GM23338 (cell line): ENCODE results near the gene VSTM2L. TPM values are rescaled to one million over a fixed set of nuclear protein-coding genes. Genes with fewer than 3 reads are reported as not detected.

Source experiments
- ATAC-seq: fragments of 200-7000 bp; cut with Tn5 transposase; 3 replicates; pipeline ENCODE4 v1.9.1; 2020
- DNase-seq: peaks from one replicate; pipeline ENCODE4 v3.0.0-alpha.2; 2015; ENCODE audit warnings: low spot score
- H2AFZ ChIP-seq: fragments of 200-600 bp; sonication (generic); 2 replicates; pipeline ENCODE4 v1.8.0; 2016; ENCODE audit warnings: antibody characterized with exemption, mild to moderate bottlenecking, moderate library complexity
- H3F3A ChIP-seq: fragments of 200-600 bp; sonication (generic); replicated peaks from 2 replicates; pipeline ENCODE4 v1.8.0; 2017; ENCODE audit warnings: antibody characterized with exemption, mixed run types, low read depth
- H3K27ac ChIP-seq: fragments of 200-600 bp; sonication (generic); 2 replicates; pipeline ENCODE4 v1.6.1; 2016; ENCODE audit warnings: low read depth
- H3K27me3 ChIP-seq: fragments of 200-600 bp; sonication (generic); 2 replicates; pipeline ENCODE4 v1.8.0; 2016; ENCODE audit warnings: mild to moderate bottlenecking, mixed run types, moderate library complexity; ENCODE audit not compliant: insufficient read depth
- H3K36me3 ChIP-seq: fragments of 200-600 bp; sonication (generic); 2 replicates; pipeline ENCODE4 v1.8.0; 2016; ENCODE audit warnings: mild to moderate bottlenecking; ENCODE audit not compliant: insufficient read depth
- H3K4me1 ChIP-seq: fragments of 200-600 bp; sonication (generic); 2 replicates; pipeline ENCODE4 v1.8.0; 2016; ENCODE audit warnings: mild to moderate bottlenecking, moderate library complexity; ENCODE audit not compliant: insufficient read depth
- H3K4me2 ChIP-seq: fragments of 200-600 bp; sonication (generic); 2 replicates; pipeline ENCODE4 v1.7.1; 2017; ENCODE audit warnings: mixed run types
- H3K4me3 ChIP-seq: fragments of 200-600 bp; sonication (generic); 2 replicates; pipeline ENCODE4 v1.6.1; 2016; ENCODE audit warnings: mixed run types
- H3K79me2 ChIP-seq: fragments of 200-600 bp; sonication (generic); replicated peaks from 2 replicates; pipeline ENCODE4 v1.8.0; 2017; ENCODE audit warnings: mild to moderate bottlenecking; ENCODE audit not compliant: insufficient read depth
- H3K9me2 ChIP-seq: fragments of 200-600 bp; sonication (generic); 2 replicates; pipeline ENCODE4 v1.8.0; 2017; ENCODE audit not compliant: insufficient read depth
- H4K20me1 ChIP-seq: fragments of 200-600 bp; sonication (generic); replicated peaks from 2 replicates; pipeline ENCODE4 v1.8.0; 2017; ENCODE audit warnings: mild to moderate bottlenecking; ENCODE audit not compliant: insufficient read depth
- H3K27ac Mint-ChIP-seq: 2 replicates; pipeline ENCODE4 v1.8.0; 2020; ENCODE audit warnings: inconsistent platforms, mild to moderate bottlenecking, moderate library complexity, mixed read lengths
- H3K27me3 Mint-ChIP-seq: 3 replicates; pipeline ENCODE4 v1.8.0; 2022; ENCODE audit warnings: low read depth, mild to moderate bottlenecking, moderate library complexity, mixed read lengths, inconsistent platforms; ENCODE audit not compliant: insufficient read depth, poor library complexity
- H3K36me3 Mint-ChIP-seq: 3 replicates; pipeline ENCODE4 v1.8.0; 2021; ENCODE audit warnings: low read depth, mild to moderate bottlenecking, inconsistent platforms, moderate library complexity, mixed read lengths
- H3K4me1 Mint-ChIP-seq: 3 replicates; pipeline ENCODE4 v1.8.0; 2020; ENCODE audit warnings: mild to moderate bottlenecking, inconsistent platforms, mixed read lengths
- H3K4me3 Mint-ChIP-seq: 3 replicates; pipeline ENCODE4 v1.8.0; 2021; ENCODE audit warnings: moderate library complexity, mild to moderate bottlenecking, inconsistent platforms, mixed read lengths
- H3K9me3 Mint-ChIP-seq: 3 replicates; pipeline ENCODE4 v1.8.0; 2020; ENCODE audit warnings: moderate library complexity, mild to moderate bottlenecking, inconsistent platforms, mixed read lengths
- CTCF ChIP-seq, 2 experiments: fragments of 200-600 bp in 1 of 2; sonication (generic) in 1 of 2; conservative IDR thresholded peaks; 2 replicates each; pipeline versions ENCODE4 v1.5.1 to v1.6.1; 2016 to 2017; ENCODE audit warnings: antibody characterized with exemption in 2 of 2, low read depth in 2 of 2, mild to moderate bottlenecking in 2 of 2, moderate library complexity in 1 of 2
- EZH2phosphoT487 ChIP-seq: fragments of 200-600 bp; sonication (generic); IDR thresholded peaks from one replicate; pipeline ENCODE4 v1.8.1; 2018; ENCODE audit warnings: antibody characterized with exemption; ENCODE audit not compliant: unreplicated experiment
- NANOG ChIP-seq: IDR thresholded peaks from 2 replicates; pipeline ENCODE4 v1.6.1; 2016; ENCODE audit warnings: antibody characterized with exemption, borderline replicate concordance
- POLR2AphosphoS5 ChIP-seq: IDR thresholded peaks from 2 replicates; pipeline ENCODE4 v1.6.1; 2016; ENCODE audit warnings: antibody characterized with exemption, low read depth
- ZNF114 ChIP-seq: fragments of 250-450 bp; sonication (Bioruptor Pico); IDR thresholded peaks from 2 replicates; pipeline ENCODE4 v1.5.0; 2020; ENCODE audit warnings: mild to moderate bottlenecking, moderate library complexity
- ZNF331 ChIP-seq: fragments of 250-450 bp; sonication (Bioruptor Pico); IDR thresholded peaks from 2 replicates; pipeline ENCODE4 v1.5.0; 2020; ENCODE audit warnings: low read depth, mild to moderate bottlenecking, moderate library complexity
- ZNF462 ChIP-seq: fragments of 250-450 bp; sonication (Bioruptor Pico); IDR thresholded peaks from 2 replicates; pipeline ENCODE4 v1.5.0; 2020; ENCODE audit warnings: mild to moderate bottlenecking, moderate library complexity
- polyA plus RNA-seq: library from polyadenylated mRNA; unstranded; fragments of >200 nt; fragmentation: Nextera tagmentation; extraction: Ambion mirVana; gene quantifications from 2 replicates; pipeline ENCODE4 v1.2.1, GENCODE V29; 2016
- total RNA-seq: library from RNA; depleted of rRNA; stranded (reverse); fragments of >200 nt; shearing (Covaris generic); gene quantifications from 2 replicates; pipeline ENCODE4 v1.2.3, GENCODE V29; 2014
- TF ChIP-seq, protein P1 (sequence below): IDR thresholded peaks from 2 replicates; pipeline ENCODE4 v1.6.1; 2016; ENCODE audit warnings: antibody characterized with exemption

Gene VSTM2L
- total and polyA plus RNA-seq, 2 experiments from 2014 or later: 0.60 to 1.9 TPM

- Histone ChIP-seq H2AFZ (no peak overlapping the region), H3K4me3 (no peak overlapping the region), H3K36me3 (peaks cover 7% of the 10 kb centered on the region; the same call in 1 of the 2 replicates), H3F3A (no peaks in the 10 kb centered on the region), H3K79me2 (no peaks in the 10 kb centered on the region), H3K27ac (no peak overlapping the region), H3K27me3 (no peaks in the 10 kb centered on the region), H3K4me1 (peaks cover 5% of the 10 kb centered on the region; the same call in 1 of the 2 replicates), H3K9me2 (no peaks in the 10 kb centered on the region), H3K4me2 (no peak overlapping the region), H4K20me1 (peaks cover 8% of the 10 kb centered on the region)
- peaks cover 11% of the 10 kb centered on the region for H3K4me1 Mint-ChIP-seq
- H3K4me3 Mint-ChIP-seq: no peak overlapping the region
- H3K27ac Mint-ChIP-seq: no peak overlapping the region
- H3K36me3 Mint-ChIP-seq: peaks cover 24% of the 10 kb centered on the region
- H3K27me3 Mint-ChIP-seq: peaks cover 3% of the 10 kb centered on the region
- no peaks in the 10 kb centered on the region; the same call in 2 of the 3 replicates for H3K9me3 Mint-ChIP-seq
- TF ChIP-seq CTCF (conservative IDR thresholded peaks at IDR 0.05; ENCODE audit: low read depth in 2 of 2) (no peak), POLR2AphosphoS5 (no peak), ZNF114 (CRISPR knock-in tag) (no peak), ZNF331 (CRISPR knock-in tag) (no peak), EZH2phosphoT487 (no peak), NANOG (no peak), ZNF462 (CRISPR knock-in tag) (no peak)
- TF ChIP-seq, protein P1, sequence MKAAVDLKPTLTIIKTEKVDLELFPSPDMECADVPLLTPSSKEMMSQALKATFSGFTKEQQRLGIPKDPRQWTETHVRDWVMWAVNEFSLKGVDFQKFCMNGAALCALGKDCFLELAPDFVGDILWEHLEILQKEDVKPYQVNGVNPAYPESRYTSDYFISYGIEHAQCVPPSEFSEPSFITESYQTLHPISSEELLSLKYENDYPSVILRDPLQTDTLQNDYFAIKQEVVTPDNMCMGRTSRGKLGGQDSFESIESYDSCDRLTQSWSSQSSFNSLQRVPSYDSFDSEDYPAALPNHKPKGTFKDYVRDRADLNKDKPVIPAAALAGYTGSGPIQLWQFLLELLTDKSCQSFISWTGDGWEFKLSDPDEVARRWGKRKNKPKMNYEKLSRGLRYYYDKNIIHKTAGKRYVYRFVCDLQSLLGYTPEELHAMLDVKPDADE: no peak
- ATAC-seq (no peak), DNase-seq (no peak)
These were observed 85.5 kb downstream of the VSTM2L start for GRCh38 chr20:37988306-37988954.
